ENCODE data around the gene NBAS.

DNA sequence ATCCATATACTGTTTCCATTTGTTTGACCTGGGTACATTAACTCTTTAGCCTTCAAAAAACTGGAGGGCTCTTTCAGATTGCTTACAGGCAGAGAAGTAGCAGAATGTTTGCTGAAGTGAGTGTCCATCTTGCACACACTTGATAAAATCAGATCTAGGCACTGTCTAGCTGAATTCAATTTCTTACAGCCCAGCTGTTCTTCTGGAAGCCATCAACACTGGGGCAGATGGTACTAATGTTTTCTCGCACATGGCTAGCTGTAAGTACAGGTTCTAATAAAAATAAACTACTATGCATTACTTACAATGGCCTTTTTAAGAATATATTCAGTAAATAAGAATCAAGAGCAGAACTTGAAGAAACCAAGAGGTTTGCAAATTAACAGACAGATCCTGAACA lies 175.9 kb downstream of the NBAS start:
- TF ChIP-seq, protein P1, sequence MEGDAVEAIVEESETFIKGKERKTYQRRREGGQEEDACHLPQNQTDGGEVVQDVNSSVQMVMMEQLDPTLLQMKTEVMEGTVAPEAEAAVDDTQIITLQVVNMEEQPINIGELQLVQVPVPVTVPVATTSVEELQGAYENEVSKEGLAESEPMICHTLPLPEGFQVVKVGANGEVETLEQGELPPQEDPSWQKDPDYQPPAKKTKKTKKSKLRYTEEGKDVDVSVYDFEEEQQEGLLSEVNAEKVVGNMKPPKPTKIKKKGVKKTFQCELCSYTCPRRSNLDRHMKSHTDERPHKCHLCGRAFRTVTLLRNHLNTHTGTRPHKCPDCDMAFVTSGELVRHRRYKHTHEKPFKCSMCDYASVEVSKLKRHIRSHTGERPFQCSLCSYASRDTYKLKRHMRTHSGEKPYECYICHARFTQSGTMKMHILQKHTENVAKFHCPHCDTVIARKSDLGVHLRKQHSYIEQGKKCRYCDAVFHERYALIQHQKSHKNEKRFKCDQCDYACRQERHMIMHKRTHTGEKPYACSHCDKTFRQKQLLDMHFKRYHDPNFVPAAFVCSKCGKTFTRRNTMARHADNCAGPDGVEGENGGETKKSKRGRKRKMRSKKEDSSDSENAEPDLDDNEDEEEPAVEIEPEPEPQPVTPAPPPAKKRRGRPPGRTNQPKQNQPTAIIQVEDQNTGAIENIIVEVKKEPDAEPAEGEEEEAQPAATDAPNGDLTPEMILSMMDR (IDR thresholded peaks at IDR 0.05) = no peak
- TF ChIP-seq POLR2AphosphoS5 (IDR thresholded peaks at IDR 0.05) = no peak
- no peak for TF ChIP-seq POLR2A (IDR thresholded peaks at IDR 0.05)
